Common myeloid progenitor, CD34-positive (primary cell): Measurements from ENCODE around the gene PLEKHA6.

Experiments
- CTCF ChIA-PET: fragments of 350-600 bp; sonication (Branson Sonifier 250); formaldehyde crosslinking; loops from one replicate; lab custom pipeline; 2021; ENCODE audit warnings: antibody characterized with exemption; lab: Charles Lee
- POLR2A ChIA-PET: fragments of 350-600 bp; sonication (Branson Sonifier 250); formaldehyde crosslinking; loops from one replicate; lab custom pipeline; 2021; ENCODE audit warnings: antibody characterized with exemption; lab: Charles Lee
- DNase-seq, 3 donors: peaks; one replicate each; pipeline versions ENCODE4 v3.0.0 to v3.0.0-alpha.2; 2013
- H3K27ac ChIP-seq, 2 experiments: 1 replicate in 1 of 2; 2 replicates in 1 of 2; pipeline ENCODE4 v1.7.0; 2013; ENCODE audit warnings: inconsistent platforms in 2 of 2, low read length in 2 of 2, mild to moderate bottlenecking in 2 of 2, low read depth in 1 of 2, moderate library complexity in 1 of 2; ENCODE audit not compliant: severe bottlenecking in 2 of 2, insufficient read depth in 1 of 2, poor library complexity in 1 of 2
- H3K27me3 ChIP-seq, 5 experiments: replicated peaks in 2 of 5; 1 replicate in 3 of 5; 2 replicates in 2 of 5; pipeline versions ENCODE4 v1.6.1 to v1.7.0; 2013; ENCODE audit warnings: low read length in 4 of 5, mild to moderate bottlenecking in 2 of 5, moderate library complexity in 2 of 5, inconsistent platforms in 1 of 5; ENCODE audit not compliant: insufficient read depth in 5 of 5, control insufficient read depth in 4 of 5
- H3K36me3 ChIP-seq, 4 experiments: 1 replicate in 2 of 4; 2 replicates in 2 of 4; pipeline versions ENCODE4 v1.6.1 to v1.7.0; 2013; ENCODE audit warnings: low read length in 3 of 4, control low read depth in 1 of 4, mild to moderate bottlenecking in 1 of 4; ENCODE audit not compliant: control insufficient read depth in 4 of 4, insufficient read depth in 4 of 4
- H3K4me1 ChIP-seq, 4 experiments: 1 replicate in 3 of 4; 2 replicates in 1 of 4; pipeline versions ENCODE4 v1.6.1 to v1.7.1; 2013; ENCODE audit warnings: low read length in 3 of 4, mild to moderate bottlenecking in 3 of 4, control low read depth in 1 of 4, inconsistent platforms in 1 of 4, moderate library complexity in 1 of 4; ENCODE audit not compliant: control insufficient read depth in 4 of 4, insufficient read depth in 4 of 4; ENCODE audit errors: control extremely low read depth in 1 of 4
- H3K4me3 ChIP-seq, 7 experiments: 1 replicate in 4 of 7; 2 replicates in 3 of 7; pipeline versions ENCODE4 v1.5.1 to v1.7.0; 2013; ENCODE audit warnings: mild to moderate bottlenecking in 7 of 7, low read length in 6 of 7, moderate library complexity in 6 of 7, inconsistent platforms in 2 of 7, low read depth in 2 of 7, control low read depth in 1 of 7; ENCODE audit not compliant: insufficient read depth in 4 of 7, control insufficient read depth in 1 of 7; ENCODE audit errors: extremely low read depth in 1 of 7
- H3K9me3 ChIP-seq, 5 experiments: 1 replicate in 4 of 5; 2 replicates in 1 of 5; pipeline versions ENCODE4 v1.6.1 to v1.7.1; 2013; ENCODE audit warnings: low read length in 4 of 5, mild to moderate bottlenecking in 2 of 5, inconsistent platforms in 1 of 5, low read depth in 1 of 5, moderate library complexity in 1 of 5; ENCODE audit not compliant: control insufficient read depth in 4 of 5, insufficient read depth in 2 of 5; ENCODE audit errors: control extremely low read depth in 1 of 5
- WGBS: methylation state at CpG from one replicate; pipeline ENCODE4 v1.1.5; 2013; ENCODE audit not compliant: insufficient coverage; 5-methylcytosine and 5-hydroxymethylcytosine counted together

Gene PLEKHA6

GRCh38 chr1:204251286-204251685 lies 108.4 kb downstream of the PLEKHA6 start:
- no peaks in the 10 kb centered on the region for H3K9me3 ChIP-seq
- DNase-seq, result no peak
- ChIA-PET CTCF (interaction anchor here (1.0 kb wide), 1 partner anchor 10 kb away, joined by 4 read pairs; no protein-coding TSS in a partner anchor), POLR2A (interaction anchor here (0.8 kb wide), 1 partner anchor 9 kb away, joined by 3 read pairs; no protein-coding TSS in a partner anchor)
- H3K27me3 ChIP-seq, result no peaks in the 10 kb centered on the region
- no peak overlapping the region for H3K4me3 ChIP-seq
- no peaks in the 10 kb centered on the region for H3K36me3 ChIP-seq
- no peak overlapping the region for H3K27ac ChIP-seq
- 97% methylated on average over 5 of the region's 7 CpGs for WGBS
- peaks cover 0 to 9% (median 0%) of the 10 kb centered on the region in 4 experiments for H3K4me1 ChIP-seq

GRCh38 chr1:204250428-204251030 lies 109.2 kb downstream of the PLEKHA6 start:
- CTCF ChIA-PET, result interaction anchor here (1.0 to 1.1 kb wide), 2 partner anchors 9 to 114 kb away, joined by 3 to 4 read pairs; no protein-coding TSS in a partner anchor
- Histone ChIP-seq H3K4me3 (no peak overlapping the region), H3K27me3 (no peaks in the 10 kb centered on the region), H3K9me3 (no peaks in the 10 kb centered on the region), H3K4me1 (peaks cover 0 to 4% (median 0%) of the 10 kb centered on the region in 4 experiments), H3K36me3 (no peaks in the 10 kb centered on the region), H3K27ac (no peak overlapping the region)
- POLR2A ChIA-PET, result interaction anchor here (0.8 kb wide), 1 partner anchor 8 kb away, joined by 3 read pairs; no protein-coding TSS in a partner anchor
- 93% methylated on average over 10 of the region's 12 CpGs for WGBS
- no peak for DNase-seq

- Histone ChIP-seq H3K36me3 (no peaks in the 10 kb centered on the region), H3K27ac (no peak overlapping the region), H3K4me3 (no peak overlapping the region), H3K9me3 (no peaks in the 10 kb centered on the region), H3K27me3 (no peaks in the 10 kb centered on the region), H3K4me1 (no peaks in the 10 kb centered on the region)
- CTCF ChIA-PET, result interaction anchor here (1.0 to 1.1 kb wide), 2 partner anchors 8 to 114 kb away, joined by 3 to 4 read pairs; no protein-coding TSS in a partner anchor
- POLR2A ChIA-PET, result no interaction called here
- DNase-seq, result no peak
- WGBS, result 98% methylated on average over 6 of the region's 7 CpGs
These were observed 109.8 kb downstream of the PLEKHA6 start for GRCh38 chr1:204249736-204250427.

GRCh38 chr1:204248954-204249353 lies 110.8 kb downstream of the PLEKHA6 start:
- CTCF ChIA-PET, result interaction anchor here (0.8 to 4.4 kb wide), 4 partner anchors 8 to 114 kb away, joined by 3 to 24 read pairs (median 8); no protein-coding TSS in a partner anchor
- Histone ChIP-seq H3K27me3 (no peaks in the 10 kb centered on the region), H3K4me3 (no peak overlapping the region), H3K36me3 (no peaks in the 10 kb centered on the region), H3K27ac (no peak overlapping the region), H3K4me1 (no peaks in the 10 kb centered on the region), H3K9me3 (no peaks in the 10 kb centered on the region)
- no CpG with 5 or more reads among the region's 3 CpGs for WGBS
- POLR2A ChIA-PET, result no interaction called here
- no peak for DNase-seq

GRCh38 chr1:204246876-204247275 lies 112.9 kb downstream of the PLEKHA6 start:
- H3K4me1 ChIP-seq, result no peaks in the 10 kb centered on the region
- H3K9me3 ChIP-seq, result no peaks in the 10 kb centered on the region
- 100% methylated on average over 1 of the region's 4 CpGs for WGBS
- no peak overlapping the region for H3K4me3 ChIP-seq
- DNase-seq, result no peak
- H3K36me3 ChIP-seq, result no peaks in the 10 kb centered on the region
- POLR2A ChIA-PET, result no interaction called here
- no peaks in the 10 kb centered on the region for H3K27me3 ChIP-seq
- CTCF ChIA-PET, result interaction anchor here (1.5 to 4.4 kb wide), 4 partner anchors 10 to 116 kb away, joined by 3 to 24 read pairs (median 8); partner anchors contain the start of gene GOLT1A
- no peak overlapping the region for H3K27ac ChIP-seq

- Histone ChIP-seq H3K9me3 (no peaks in the 10 kb centered on the region), H3K27ac (no peak overlapping the region), H3K4me3 (no peak overlapping the region), H3K4me1 (no peaks in the 10 kb centered on the region), H3K36me3 (no peaks in the 10 kb centered on the region), H3K27me3 (no peaks in the 10 kb centered on the region)
- 95% methylated on average over 10 of the region's 10 CpGs for WGBS
- no peak for DNase-seq
- CTCF ChIA-PET, result interaction anchor here (1.6 to 3.3 kb wide), 2 partner anchors 101 to 120 kb away, joined by 3 to 13 read pairs; no protein-coding TSS in a partner anchor
- POLR2A ChIA-PET, result interaction anchor here (0.5 kb wide), 1 partner anchor 1150 kb away, joined by 3 read pairs; no protein-coding TSS in a partner anchor
These were observed 116.8 kb downstream of the PLEKHA6 start for GRCh38 chr1:204242920-204243319.
